ENCODE data around the gene NUB1.

Gene NUB1

DNA sequence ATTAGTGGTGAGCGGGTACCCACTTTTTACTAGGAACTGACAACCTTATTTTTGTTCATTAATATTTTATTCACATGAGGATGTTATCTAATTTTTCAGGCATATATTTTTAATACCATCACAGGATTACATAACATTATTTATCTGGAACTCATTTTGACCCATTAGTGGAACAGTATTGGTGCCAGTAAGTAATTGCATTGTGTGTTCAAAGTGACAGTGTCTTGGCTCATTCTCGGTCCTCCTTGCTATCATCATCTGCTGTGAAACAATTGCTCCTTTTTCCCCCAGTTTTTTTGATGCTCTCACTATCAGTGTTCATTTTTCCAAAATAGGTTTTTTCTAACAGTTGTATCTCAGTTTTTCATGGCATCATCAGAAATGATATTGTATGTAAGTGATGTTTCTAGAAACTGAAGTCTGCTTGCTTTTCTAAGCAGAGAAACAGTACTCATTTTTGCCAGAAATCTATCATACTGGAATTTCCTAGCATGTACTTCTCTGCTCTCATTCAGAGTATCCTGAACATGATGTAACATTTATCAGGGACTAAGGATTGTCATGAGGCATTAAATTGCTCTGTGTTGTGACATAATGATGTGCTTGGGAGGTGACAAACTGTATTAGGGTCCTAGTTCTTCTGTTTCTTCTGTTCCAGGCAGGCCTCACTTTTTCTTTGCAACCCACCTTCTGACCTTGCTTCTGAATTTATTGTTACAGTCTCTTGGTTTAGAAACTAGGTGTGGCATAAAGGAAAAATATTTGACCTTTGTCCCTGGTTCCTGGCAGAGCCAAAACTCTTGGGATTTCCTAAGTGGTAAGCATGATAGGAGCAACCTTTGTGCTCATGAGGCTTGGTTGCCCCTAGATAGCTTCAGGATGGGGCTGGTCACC, 4.2 kb downstream of the NUB1 start:
- DNase-seq, result no peak

DNA sequence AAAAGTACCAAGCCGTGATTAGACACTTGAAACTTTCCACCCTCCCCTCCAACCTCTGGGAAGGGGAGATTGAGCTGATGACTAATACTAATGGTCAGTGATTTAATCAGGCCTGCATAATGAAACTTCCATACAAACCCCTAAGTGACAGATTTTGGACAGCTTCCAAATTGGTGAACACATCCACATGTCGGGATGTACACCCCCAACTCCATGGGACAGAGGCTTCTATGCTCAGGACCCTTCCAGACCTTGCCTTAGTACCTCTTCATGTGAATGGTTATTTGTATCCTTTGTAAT, 4.8 kb downstream of the NUB1 start:
- DNase-seq, result no peak

DNA sequence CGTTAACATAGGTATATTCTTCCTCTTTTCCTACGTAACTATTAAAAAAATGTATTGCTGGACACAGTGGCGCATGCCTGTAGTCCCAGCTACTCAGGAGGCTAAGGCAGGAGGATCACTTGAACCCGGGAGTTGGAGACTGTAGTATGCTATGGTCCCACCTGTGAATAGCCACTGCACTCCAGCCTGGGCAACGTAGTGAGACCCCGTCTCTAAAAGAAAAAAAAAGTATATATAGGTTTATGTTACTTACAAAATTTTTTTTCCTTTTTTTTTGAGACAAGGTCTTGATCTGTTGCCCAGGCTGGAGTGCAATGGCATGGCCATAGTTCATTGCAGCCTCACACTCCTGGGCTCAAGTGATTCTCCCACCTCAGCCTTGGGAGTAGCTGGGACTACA, 5.6 kb downstream of the NUB1 start:
- DNase-seq, result no peak

DNA sequence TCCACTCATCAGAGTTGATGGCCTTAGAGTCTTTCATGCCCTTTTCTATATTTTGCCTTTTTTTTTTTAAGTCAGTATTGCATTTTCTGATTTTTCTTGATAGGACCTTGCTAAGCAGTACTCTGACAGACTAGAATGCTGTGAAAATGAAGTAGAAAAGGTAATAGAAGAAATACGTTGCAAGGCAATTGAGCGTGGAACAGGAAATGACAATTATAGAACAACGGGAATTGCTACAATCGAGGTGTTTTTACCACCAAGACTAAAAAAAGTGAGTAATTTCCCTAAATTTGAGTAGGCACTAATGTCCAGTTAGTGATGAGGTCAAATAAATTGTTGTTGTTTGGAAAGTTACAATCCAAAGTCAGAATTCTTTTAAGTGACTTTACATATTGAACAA, 7.4 kb downstream of the NUB1 start:
- no peak for DNase-seq

DNA sequence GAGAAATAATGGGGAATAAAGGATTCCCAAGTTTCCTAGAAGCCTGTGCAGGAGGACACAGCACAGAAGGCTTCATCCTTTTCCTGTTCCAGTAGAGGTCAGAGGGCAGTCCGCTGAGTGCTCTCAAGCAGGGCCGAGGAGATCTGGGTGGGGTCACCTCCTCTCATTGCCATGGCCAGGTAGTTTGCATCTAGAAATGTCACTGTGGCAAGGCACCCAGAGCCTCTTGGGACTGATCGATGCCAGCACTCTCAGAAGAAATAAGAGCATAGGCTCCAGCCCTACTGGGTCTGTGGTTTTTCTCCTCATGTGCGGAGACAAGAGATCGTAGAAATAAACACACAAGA, 7.9 kb downstream of the NUB1 start:
- no peak for DNase-seq

DNA sequence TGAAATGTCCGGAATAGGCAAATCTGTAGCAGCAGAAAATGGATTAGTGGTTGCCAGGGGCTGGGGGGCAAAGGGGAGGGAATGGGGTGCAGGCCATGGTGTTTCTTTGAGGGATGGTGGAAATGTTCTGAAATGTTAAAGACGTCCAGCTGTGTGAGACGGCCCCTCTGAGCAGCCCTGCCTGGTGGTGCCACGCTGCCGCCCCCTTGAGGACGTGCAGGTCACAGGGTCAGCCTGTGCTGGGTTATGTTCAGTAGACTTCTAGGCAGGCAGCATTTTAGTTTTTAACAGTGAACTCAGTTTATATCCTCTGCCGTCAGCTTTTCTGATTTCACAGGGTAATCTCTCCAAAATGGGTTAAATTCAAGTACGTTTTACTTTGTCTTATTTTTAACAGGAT, 9.4 kb downstream of the NUB1 start:
- no peak for DNase-seq

DNA sequence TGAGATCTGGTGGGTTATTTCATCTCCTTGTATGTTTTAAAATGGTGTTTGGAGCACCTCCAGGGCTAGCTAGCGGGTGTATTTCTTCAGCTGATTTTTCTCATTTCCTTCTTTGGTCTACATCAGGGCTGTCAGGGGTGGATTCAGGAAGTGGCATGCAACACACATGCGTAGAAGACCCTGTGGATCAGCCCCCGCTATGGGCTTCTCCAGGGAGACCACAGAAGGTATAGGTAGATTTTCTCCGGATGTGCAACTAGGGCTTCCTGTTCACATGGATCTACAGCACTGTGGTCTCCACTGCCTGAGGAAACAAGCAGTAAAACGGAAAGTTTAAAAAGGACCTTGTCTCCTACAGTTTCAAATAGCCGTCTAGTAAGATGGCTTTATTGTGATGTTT, 10.4 kb downstream of the NUB1 start:
- no peak for DNase-seq

DNA sequence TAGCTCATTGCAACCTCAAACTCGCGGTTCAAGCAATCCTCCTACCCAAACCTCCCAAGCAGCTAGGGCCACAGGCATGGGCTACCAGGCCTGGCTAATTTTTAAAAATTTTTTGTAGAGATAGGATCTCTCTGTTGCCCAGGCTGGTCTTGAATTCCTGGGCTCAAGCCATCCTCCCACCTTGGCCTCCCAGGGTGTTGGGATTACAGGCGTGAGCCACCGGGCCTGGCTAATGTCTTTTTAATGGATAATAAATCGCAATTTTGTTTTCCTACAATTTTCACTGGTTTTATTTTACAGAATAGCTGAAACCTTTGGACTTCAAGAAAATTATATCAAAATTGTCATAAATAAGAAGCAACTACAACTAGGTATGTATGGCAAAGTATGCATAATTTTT, 10.9 kb downstream of the NUB1 start:
- no peak for DNase-seq

DNA sequence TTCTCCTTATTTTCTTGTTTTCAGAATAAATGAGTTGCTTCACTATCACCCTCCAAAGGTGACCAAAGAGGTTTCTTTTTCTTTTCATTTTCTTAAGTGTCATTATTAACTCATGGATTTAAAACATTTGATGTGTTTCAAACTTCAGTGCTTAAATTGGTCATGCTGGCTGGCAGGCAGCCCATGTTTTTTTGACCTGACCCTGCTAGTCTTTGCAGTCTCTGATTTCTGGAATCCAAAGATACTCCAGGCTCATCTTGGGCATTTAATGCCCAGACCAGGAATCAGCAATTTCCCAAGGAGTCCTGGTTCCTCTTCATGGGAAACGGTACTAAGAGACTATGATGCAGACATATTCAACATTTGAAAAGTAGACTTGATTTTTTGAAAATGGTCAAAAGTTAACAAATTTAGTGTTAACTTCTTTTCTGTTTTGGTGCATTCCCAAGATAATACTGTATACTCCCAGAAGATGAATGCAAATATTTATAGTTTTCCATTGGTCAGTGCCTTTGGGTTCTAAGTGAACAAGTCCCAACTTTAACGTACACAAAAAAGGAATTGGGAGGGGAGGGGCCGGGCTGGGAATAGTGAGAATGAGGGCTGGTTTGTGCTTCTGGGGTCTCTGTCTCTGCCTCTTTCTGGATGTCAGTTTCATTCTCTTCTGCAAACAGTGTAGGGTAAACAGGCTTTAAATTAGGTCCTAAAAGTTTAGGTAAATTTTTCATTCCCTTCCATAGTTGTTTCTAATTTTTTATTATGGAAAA, 19.8 kb downstream of the NUB1 start:
- no peak for DNase-seq

DNA sequence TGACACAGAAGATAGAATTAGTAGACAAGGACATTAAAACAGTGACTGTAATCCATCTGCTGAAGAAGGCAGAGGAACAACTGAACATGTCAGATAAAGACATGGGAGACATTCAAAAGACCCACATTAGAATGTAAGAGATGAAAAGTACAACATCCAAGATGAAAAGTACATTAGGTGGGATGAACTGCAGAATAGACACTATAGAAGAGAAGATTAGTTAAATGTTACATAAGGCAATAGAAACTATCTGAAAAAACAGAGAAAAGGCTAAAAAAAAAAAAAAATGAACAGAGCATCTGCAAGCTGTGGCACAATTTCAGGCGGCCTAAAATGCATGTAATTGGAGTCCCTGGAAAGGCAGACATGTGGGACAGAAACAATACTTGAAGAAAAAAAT, 21.6 kb downstream of the NUB1 start:
- no peak for DNase-seq

DNA sequence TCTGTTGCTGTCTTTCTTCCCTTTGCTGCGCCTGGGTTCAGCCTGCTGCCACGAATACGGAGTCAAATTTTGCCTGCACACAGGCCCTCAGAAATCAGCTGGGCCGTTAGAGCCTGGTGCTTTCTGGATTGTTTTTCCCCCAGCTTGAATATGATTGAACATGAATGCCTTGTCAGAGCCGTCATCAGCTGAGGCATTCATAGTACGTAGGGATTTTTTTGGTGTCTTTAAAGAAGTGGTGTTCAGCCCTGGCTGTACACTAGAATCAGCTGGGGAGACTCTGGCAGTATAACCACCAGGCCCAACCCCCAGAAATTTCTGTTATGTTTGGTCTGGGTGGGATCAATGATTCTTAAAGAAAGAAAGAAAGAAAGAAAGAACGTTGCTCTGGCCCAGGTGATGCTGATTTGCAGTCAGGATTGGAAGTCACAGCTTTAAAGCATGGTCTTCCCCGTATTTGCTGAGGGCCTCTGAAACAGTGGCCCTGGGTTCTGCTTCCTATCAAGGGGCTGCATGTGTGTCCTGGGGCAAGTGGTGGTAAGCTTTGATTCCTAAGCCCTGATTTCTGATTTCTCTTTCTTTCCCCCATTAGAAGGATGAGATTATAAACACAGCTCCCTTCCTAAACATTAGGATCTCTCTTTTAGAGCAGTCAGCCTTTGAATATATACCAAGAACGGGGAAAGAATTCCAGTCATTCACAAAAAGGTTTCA, 24.7 kb downstream of the NUB1 start:
- DNase-seq, result no peak

DNA sequence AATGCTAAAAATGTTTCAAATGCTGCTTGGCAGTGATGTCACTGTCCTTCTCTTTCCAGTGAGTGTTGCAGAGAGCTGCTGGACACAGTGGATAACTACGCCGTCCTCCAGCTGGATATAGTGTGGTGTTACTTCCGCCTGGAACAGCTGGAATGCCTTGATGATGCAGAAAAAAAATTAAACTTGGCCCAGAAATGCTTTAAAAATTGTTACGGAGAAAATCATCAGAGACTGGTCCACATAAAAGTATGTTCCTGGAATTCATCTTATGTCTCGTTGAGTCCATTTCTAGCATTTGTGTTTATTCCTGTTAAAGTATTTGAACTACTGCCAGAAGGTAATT, 25.2 kb downstream of the NUB1 start:
- DNase-seq, result no peak

DNA sequence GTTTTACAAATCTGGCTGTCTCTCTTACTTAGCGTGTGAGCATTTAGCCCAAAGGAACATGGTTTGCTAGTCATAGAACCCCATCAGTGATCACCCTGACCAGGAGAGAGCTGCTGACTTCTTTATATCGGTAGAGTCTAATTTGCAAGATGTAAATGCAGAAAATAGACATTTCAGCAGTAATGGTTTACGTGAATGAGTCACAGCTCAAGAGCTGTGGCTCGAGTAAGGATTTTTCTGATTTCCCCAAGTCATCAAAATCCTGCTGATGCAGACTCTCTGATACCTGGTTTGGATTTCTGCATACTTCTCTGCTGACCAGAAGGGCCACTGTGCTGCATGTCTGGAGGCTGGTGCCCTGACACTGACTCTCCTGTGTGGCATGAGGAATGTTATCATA, 25.7 kb downstream of the NUB1 start:
- DNase-seq, result no peak

DNA sequence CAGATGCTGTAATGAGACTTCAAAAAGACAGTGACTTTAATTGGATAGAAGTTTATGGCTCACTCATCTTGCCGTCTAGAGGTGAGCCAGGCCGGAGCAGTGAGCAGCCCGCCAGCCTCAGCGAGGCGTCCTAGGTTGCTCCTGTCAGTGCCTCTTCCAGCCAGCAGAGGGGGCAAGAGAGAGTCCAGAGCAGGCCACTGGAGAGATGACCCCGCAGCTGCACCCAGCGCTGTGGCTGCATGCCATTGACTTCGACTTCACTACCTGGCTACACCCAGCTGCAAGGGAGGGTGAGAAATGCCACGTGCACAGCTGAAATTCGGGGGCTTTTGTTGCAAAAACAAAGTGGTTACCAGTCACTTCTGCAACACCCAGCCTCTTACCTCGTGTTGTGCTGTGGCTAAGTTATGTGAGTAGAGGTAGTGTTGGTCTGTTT, 26.5 kb downstream of the NUB1 start:
- DNase-seq, result no peak

DNA sequence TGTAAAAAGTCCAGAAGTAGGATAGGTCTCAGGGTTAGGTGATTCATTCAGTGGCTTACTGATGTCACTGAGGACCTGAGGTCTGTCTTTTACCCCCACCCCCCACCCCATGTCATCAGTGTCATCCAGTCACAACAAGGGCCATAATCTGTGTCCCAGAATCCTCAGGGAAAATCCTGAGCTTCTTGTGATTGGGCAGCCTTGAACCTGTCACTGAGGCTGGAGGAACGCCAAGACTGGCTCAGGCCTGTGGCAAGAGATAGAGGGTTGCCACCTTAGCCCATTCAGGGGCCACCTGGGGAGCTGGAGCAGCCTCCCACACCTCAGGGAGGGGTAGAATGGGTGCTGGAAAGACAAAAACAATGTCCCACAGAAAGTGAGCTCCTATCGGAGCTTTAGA, 29.7 kb downstream of the NUB1 start:
- no peak for DNase-seq

DNA sequence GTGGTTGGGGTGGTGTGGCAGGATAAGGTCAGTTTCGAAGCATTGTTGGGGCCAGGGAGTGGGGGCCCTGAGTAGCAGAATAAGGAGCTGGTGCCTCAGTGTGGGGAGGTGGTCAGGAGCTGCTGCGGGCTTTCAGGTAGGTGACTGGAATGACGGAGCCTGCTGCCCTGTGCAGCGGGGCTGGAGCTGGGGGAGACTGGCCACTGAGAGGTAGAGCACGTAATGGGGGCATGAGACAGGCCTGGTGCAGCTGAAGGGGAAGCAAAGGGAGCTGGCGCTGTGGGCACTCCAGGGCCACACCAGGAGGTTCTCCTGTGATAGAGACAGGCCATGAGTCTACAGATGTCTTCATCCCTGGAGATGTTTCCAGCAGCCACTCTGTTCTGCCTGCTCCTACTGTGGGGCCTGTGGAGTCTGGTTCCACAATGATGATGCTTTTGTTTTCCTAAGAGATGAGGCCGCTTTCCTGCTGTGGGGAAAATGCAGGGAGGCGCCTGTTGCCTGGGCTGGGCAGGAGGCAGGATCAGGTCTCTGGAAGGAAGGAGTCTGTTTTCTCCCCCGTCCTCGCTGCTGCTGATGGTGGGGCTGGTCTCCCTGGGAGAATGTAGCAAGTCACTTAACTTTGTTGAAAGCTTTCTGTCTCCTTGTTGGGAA, 31.1 kb downstream of the NUB1 start:
- DNase-seq, result no peak

DNA sequence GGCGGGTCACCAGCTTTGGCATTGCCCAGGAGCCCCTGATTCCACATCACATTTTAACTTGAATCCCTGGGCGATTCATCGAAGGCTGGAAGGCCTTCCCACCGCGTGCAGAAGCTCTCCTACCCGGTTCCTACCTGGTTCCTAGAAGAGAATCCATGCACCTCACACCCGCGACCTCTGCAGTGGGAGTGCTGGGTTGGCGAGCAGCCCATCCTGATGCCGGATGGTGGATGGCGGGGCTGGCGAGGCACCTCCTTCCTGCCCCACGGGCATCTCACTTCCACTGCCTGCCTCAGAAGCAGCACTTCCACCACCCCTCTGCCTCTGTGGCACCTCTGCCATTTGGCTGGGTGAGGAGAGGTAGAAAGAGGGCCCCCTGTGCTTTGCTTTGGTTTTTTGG, 32.0 kb downstream of the NUB1 start:
- no peak for DNase-seq

DNA sequence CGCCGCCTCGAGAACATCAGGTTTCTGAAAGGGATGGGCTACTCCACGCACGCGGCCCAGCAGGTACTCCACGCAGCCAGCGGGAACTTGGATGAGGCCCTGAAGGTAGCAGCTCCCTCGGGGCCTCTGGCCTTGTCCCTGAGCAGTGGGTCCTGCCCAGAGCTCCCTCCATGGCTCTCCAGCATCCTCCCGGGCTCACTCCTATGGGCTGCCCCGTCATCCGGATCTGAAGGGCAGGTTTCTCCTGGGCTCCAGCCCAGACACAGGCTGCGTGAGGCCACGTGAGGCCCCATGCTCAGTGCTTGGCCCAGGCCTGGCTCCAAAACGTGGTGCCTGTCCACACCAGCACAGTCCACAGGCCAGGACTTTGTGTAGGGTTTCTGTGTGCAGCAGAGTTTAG, 32.5 kb downstream of the NUB1 start:
- DNase-seq, result no peak

DNA sequence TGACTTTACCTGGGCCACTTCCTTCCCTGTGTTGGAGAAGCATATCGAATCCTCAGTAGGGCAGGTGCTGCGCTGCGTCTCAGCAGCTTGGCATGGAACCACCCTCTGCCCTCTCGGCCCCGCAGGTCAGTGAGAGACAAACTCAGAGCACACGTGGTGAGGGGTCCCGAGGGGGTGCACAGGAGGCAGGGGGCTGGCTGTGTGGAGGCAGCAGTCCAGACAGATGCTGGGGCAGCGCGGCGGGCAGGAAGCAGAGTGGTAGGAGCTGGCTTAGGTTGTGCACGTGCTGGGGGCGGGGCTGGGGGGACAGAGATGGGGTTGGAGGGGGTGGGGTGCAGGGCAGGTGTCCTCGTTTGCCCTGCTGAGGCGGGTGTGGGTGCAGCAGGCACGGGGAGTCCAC, 33.1 kb downstream of the NUB1 start:
- no peak for DNase-seq

DNA sequence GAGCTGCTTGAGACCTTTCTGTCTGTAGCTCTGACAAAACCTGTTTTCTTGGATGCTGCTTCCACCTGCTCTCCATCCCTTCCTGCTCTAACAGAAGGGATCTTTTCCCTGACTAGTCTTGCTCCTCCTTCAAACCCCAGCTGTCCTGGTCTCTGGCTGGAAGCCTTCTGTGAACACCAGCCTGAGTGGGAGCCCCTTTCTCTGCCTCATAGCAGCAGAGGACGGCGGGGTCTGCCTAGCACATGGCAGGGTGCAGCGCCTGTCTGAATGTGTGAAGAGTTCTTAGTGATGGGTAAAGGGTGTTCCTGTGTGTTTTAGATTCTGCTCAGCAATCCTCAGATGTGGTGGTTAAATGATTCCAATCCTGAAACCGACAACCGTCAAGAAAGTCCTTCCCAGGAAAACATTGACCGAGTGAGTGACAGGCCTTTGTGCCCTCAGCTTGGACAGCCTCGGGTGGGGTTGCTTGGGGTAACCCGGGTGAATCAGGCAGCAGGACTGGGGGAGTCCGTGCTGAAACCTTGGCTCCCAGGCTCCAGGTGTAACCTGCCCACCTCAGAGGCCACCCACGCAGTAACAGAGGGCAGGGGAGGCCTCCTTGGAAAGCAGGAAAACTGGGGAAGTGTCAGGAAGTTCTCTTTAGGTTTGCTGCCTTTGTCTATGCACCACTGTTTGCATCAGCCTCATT, 34.1 kb downstream of the NUB1 start:
- DNase-seq, result no peak

DNA sequence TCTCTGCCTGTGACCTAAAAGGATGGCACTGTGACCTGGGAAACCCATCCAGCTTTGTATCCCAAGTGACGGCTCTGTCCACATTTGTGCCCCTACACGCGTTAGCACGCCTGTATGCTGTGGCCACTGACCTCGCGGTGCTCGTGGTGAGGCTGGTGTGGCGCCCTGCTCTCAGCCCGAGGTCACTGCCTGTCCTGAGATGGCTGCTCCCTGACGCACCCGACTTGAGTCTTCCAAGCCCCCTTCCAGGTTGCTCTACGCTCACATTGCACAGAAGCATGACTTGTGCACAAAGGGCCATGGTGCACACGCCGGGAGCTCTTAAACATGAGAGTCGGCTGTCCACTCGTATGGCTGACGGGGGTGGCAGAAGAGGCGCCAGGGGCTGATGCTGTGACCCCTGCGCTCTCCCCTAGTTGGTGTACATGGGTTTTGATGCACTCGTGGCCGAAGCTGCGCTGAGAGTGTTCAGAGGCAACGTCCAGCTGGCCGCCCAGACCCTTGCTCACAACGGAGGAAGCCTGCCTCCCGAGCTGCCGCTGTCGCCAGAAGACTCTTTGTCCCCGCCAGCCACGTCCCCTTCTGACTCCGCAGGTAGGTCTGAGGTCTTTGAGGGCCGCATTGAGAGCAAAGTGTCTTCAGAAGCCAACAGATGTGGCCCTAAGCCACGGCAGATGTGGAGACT, 34.7 kb downstream of the NUB1 start:
- no peak for DNase-seq

DNA sequence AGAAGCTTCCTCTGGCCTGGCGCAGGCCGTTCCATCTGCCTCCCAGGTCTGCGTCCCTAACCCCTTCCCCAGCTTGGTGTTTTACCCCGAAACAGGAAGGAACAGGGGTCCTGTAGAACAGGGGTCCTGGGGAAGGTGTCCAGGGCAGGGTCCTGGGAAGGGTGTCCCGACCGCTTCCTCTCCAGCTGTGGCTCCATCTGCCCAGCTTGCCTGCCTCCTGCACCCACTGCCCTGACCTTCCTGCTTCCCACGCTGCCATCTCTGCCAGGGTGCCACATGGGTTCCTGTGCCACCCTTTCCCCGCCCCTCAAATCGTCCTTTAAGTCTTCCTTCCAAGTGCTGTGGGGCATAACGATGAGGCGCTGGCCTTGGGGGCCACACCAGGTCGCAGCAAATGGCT, 35.8 kb downstream of the NUB1 start:
- DNase-seq, result no peak

DNA sequence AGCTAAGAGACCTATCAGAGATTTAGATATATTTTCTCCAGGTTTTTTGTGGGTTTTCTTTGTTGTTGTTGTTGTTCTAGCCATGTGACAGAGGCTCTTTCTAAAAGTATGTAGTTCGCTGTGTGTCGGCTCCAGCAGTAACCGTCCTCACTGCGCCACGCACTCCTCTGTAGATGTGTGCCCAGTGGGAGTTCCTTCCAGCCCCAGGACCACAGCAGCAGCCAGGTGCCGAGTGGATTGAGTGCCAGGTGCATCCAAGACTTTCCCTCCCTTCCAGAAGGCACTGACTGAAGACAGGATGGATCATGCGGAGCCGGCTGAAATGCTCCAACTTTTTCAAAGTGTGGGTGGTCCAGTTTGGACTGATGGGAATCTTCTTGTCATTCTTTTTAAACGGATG, 36.4 kb downstream of the NUB1 start:
- no peak for DNase-seq

All from DMS 273 treated with DMSO at 0.1 percent for 48 hours (cell line).